Thoracic aorta (tissue), 2 donors: ENCODE results near the gene PLAGL2. TPM values are rescaled to one million over a fixed set of nuclear protein-coding genes. Genes with fewer than 3 reads are reported as not detected.

Source experiments
- ATAC-seq: fragments of 150-250 bp; one replicate; pipeline ENCODE4 v1.8.0; 2017; ENCODE audit warnings: low read depth; ENCODE audit not compliant: insufficient number of reproducible peaks, low FRiP score
- DNase-seq: peaks from one replicate; pipeline ENCODE4 v3.0.0-alpha.2; 2020; ENCODE audit warnings: low spot score
- H3K27ac ChIP-seq, 2 donors: fragments of 200-600 bp; sonication (generic); 1 replicate in 1 of 2; 2 replicates in 1 of 2; pipeline ENCODE4 v1.5.1; 2016; ENCODE audit warnings: mild to moderate bottlenecking in 2 of 2, moderate library complexity in 2 of 2
- H3K27me3 ChIP-seq: fragments of 200-600 bp; sonication (generic); replicated peaks from 2 replicates; pipeline ENCODE4 v1.6.0; 2016; ENCODE audit warnings: mild to moderate bottlenecking; ENCODE audit not compliant: insufficient read depth
- H3K36me3 ChIP-seq: fragments of 200-600 bp; sonication (generic); one replicate; pipeline ENCODE4 v1.5.1; 2016
- H3K4me1 ChIP-seq, 2 donors: fragments of 200-600 bp; sonication (generic); 1 replicate in 1 of 2; 2 replicates in 1 of 2; pipeline versions ENCODE4 v1.5.1 to v1.6.0; 2016; ENCODE audit warnings: low read depth in 2 of 2, mild to moderate bottlenecking in 1 of 2; ENCODE audit not compliant: control insufficient read depth in 1 of 2
- H3K4me3 ChIP-seq: fragments of 200-600 bp; sonication (generic); 2 replicates; pipeline ENCODE4 v1.5.1; 2016; ENCODE audit warnings: mild to moderate bottlenecking
- H3K9me3 ChIP-seq: fragments of 200-600 bp; sonication (generic); 2 replicates; pipeline ENCODE4 v1.5.1; 2016
- total RNA-seq, 2 donors: library from RNA; depleted of rRNA; stranded (reverse); fragments of >200 nt; gene quantifications; one replicate each; pipeline versions ENCODE4 v1.1.0 to v1.2.3, GENCODE V29; 2016
- TF ChIP-seq, protein P1 (sequence below): fragments of 200-600 bp; sonication (generic); IDR thresholded peaks from one replicate; pipeline ENCODE4 v1.5.1; 2019; ENCODE audit warnings: antibody characterized with exemption

The PLAGL2 gene
- total RNA-seq, 2 donors from 2014 or later: 3.8 to 7.5 TPM

- Histone ChIP-seq H3K4me3 (peak overlapping the region; percentile 88), H3K27me3 (no peaks in the 10 kb centered on the region), H3K27ac (peak overlapping the region; percentile 60 to 70), H3K36me3 (peaks cover 3% of the 10 kb centered on the region), H3K4me1 (peaks cover 9 to 13% of the 10 kb centered on the region in 2 donors), H3K9me3 (no peaks in the 10 kb centered on the region)
- DNase-seq: no peak
- peak; percentile 45 for ATAC-seq
- TF ChIP-seq, protein P1, sequence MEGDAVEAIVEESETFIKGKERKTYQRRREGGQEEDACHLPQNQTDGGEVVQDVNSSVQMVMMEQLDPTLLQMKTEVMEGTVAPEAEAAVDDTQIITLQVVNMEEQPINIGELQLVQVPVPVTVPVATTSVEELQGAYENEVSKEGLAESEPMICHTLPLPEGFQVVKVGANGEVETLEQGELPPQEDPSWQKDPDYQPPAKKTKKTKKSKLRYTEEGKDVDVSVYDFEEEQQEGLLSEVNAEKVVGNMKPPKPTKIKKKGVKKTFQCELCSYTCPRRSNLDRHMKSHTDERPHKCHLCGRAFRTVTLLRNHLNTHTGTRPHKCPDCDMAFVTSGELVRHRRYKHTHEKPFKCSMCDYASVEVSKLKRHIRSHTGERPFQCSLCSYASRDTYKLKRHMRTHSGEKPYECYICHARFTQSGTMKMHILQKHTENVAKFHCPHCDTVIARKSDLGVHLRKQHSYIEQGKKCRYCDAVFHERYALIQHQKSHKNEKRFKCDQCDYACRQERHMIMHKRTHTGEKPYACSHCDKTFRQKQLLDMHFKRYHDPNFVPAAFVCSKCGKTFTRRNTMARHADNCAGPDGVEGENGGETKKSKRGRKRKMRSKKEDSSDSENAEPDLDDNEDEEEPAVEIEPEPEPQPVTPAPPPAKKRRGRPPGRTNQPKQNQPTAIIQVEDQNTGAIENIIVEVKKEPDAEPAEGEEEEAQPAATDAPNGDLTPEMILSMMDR: no peak
These were observed 16.7 kb downstream of the PLAGL2 start for GRCh38 chr20:32190616-32191415.

DNA sequence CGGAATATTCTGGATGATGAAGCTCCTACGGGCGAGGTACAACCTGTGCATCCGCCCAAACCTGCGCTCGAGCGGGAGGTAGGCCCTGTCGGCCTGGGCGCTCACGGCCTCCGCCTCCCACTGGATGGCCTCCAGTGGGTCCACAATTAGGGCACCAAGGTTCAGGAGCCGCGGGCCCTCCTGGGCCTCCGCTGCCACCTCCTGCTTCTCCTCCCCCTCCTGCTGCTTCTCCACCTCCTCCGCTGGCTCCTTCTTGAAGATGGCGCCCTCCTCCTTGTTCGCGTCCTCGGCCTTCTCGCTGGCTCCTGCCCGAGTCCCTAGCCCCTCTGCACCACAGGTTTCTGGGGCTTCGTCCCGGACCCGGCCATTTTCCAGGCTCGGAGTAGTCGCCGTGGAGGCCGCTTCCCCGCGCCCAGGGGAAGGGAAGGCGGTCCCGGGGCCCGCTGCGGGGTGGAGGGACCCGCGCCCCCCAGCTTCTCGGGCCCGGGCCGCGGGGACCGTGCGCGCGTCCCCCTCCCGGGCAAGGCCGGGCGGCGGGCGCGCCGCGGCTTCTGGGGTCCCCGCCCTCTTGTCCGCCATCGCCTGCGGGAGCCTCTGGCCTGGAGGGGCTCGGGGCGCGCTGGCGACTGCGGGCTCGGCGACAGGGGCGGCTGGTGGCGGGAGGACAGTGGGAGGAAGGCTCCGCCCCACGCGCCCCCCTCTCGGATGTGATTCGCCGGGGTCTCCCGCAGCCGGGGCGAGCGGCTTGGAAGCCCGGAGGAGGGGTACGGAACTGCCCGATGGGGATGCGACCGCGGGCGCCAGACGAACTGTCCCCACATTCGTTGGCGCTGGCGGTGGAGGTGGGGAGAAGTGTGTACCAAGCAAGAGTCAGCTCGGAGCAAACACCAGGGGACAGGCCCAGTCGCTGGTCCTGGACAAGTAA, 17.6 kb downstream of the PLAGL2 start:
- H3K27ac ChIP-seq: peak overlapping the region; percentile 60 to 70
- H3K4me3 ChIP-seq: peak overlapping the region; percentile 88
- peaks cover 9 to 13% of the 10 kb centered on the region in 2 donors for H3K4me1 ChIP-seq
- TF ChIP-seq, protein P1: peak; percentile 9
- ATAC-seq: no peak
- no peaks in the 10 kb centered on the region for H3K27me3 ChIP-seq
- H3K36me3 ChIP-seq: no peaks in the 10 kb centered on the region
- no peak for DNase-seq
- no peaks in the 10 kb centered on the region for H3K9me3 ChIP-seq

- Histone ChIP-seq H3K36me3 (no peaks in the 10 kb centered on the region), H3K9me3 (no peaks in the 10 kb centered on the region), H3K27me3 (no peaks in the 10 kb centered on the region), H3K4me1 (peaks cover 9 to 13% of the 10 kb centered on the region in 2 donors), H3K27ac (no peak overlapping the region), H3K4me3 (peak overlapping the region; percentile 88)
- DNase-seq (no peak), ATAC-seq (no peak)
- TF ChIP-seq, protein P1: no peak
These were observed 18.5 kb downstream of the PLAGL2 start for GRCh38 chr20:32189123-32189410.

- no peaks in the 10 kb centered on the region for H3K9me3 ChIP-seq
- ATAC-seq: no peak
- no peak overlapping the region for H3K27ac ChIP-seq
- H3K4me1 ChIP-seq: peaks cover 9 to 13% of the 10 kb centered on the region in 2 donors
- TF ChIP-seq, protein P1: no peak
- no peaks in the 10 kb centered on the region for H3K27me3 ChIP-seq
- H3K36me3 ChIP-seq: no peaks in the 10 kb centered on the region
- peak overlapping the region; percentile 88 for H3K4me3 ChIP-seq
- DNase-seq: no peak
These were observed 19.0 kb downstream of the PLAGL2 start for GRCh38 chr20:32188376-32189122.
